GM21367 (cell line): ENCODE measurements around the gene DNER.

Experiments
- ATAC-seq: cut with Tn5 transposase; IDR thresholded peaks from one replicate; pipeline ENCODE4 v1.9.1; 2021; ENCODE audit not compliant: unreplicated experiment

DNER gene

DNA sequence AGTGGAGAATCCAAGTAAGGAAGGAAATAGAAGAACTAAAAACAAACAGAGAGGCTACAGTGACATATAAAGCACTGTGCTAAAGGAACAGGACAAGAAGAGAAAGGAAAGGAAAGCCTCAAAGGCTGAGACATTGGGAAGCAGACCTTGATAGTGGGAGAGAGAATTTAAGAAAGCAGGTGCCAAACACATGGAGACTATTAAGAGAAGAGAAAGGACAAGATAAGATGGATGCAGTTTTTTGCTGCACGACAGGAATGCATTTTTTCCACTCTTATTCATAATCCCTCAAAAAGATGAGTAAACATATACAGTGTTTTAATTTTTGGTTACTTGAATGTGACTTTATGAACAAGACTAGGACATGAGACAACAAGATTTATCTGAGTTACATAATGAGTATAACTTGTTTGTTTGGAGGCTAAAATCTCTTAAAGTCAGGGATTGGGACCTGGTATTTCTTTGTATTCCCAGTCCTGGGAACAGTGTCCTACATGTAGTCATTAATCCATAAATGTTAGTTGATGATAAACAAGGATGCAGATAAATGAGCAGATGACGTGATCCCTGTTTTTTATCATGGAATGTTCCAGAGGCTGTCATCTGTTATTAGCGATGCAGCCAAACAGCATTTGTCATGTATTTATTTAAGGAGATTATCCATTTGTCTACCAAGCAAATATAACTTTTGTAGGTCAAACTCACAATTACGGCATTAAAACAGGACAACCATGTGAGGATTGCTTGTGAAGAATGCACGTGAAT is 141.7 kb downstream of the DNER start:
- no peak for ATAC-seq

DNA sequence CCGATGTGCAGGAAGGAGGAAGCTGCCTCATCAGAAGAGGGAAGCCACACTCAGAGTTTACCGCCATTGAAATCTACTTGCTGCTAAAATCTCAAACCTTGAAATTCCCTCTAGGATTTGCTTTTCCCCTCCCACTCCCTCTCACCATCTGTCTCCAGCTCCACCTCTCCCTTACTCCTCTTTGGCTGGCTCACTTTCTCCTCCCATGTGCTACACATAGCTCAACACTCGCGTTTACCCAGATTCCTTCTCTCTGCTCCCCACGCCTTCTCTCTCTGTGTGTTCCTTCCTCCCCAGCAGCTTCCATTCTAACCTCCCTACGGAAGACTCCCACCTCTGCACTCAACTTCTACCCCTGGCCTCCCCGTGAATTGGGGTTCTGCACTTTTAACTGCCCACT is 143.1 kb downstream of the DNER start:
- no peak for ATAC-seq

DNA sequence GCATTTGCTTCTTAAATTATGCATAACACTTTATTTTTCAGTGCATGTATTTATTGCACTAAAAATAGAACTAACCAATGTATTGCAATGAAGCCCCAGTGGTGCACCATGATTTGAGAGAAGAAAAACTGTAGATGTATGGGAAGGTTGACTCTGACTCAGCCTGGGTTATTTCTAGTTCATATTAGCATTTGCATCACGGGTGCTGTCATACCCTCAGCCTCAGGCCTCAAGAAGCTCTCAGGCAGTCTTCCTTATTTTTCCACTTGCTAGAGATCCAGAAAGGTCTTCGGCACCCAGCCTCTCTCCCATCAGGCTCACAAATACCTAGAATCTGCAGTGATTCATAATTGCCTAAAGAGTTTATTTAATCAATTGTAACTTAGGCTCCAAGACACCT is 148.0 kb downstream of the DNER start:
- ATAC-seq: no peak

DNA sequence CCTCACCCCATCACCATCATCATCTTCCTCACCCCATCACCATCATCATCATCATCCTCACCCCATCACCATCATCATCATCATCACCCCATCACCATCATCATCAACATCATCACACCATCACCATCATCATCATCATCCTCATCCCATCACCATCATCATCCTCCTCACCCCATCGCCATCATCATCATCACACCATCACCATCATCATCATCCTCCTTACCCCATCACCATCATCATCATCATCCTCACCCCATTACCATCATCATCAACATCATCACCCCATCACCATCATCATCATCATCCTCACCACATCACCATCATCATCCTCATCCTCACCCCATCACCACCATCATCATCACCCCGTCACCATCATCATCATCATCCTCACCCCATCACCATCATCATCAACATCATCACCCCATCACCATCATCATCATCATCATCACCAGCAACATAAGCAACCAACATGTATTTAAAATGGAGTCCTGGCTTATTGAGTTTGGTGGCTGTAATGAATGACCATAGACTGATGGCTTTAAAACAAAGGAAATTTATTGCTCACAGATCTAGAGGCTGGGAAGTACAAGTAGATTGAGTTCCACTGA is 150.0 kb downstream of the DNER start:
- no peak for ATAC-seq

DNA sequence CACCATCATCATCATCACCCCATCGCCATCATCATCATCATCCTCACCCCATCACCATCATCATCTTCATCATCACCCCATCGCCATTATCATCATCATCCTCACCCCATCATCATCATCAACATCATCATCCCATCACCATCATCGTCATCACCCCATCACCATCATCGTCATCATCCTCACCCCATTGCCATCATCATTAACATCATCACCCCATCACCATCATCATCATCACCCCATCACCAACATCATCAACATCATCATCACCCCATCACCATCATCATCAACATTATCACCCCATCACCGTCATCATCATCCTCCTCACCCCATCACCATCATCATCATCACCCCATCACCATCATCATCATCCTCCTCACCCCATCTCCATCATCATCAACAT is 151.0 kb downstream of the DNER start:
- ATAC-seq: no peak

DNA sequence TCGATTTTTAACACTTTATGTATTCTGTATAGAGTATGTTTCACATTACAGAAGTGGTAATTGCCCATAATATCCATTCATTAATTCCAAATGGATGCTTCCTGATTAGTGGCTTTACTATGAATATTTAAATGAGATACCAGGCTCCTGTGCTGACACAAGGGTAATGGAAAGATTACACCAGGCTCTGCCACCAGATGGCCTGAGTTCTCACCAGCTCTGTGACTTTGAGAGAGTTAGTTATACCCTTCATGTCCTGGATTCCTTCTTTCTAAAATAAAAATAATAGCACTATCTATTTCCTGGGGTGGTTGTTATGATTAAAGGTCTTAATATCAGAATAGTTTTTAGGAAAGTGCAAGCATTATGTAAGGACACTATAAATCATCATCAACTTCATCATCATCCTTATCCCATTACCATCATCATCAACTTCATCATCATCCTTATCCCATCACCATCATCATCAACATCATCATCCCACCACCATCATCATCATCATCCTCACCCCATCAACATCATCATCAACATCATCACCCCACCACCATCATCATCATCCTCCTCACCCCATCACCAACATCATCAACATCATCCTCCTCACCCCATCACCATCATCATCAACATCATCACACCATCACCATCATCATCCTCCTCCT is 151.8 kb downstream of the DNER start:
- no peak for ATAC-seq

DNA sequence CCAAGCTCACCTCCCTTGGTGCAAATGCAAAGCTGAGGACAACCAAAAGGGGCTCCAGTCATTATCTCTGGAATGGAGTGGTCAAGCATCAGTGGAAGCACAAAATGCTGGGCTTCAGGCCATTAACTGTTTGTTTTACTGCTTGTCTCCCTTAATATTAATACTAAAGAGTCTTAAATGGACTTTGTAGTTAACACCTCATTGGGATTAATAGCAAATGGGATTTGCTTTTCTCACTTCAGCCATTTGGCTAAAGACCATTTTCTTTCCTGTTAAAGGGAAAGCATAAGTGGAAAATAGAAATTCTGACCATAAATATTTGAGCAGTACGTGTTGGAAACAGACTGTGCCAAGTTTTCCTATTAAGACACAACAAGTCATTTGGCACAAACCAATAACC is 154.4 kb downstream of the DNER start:
- no peak for ATAC-seq

DNA sequence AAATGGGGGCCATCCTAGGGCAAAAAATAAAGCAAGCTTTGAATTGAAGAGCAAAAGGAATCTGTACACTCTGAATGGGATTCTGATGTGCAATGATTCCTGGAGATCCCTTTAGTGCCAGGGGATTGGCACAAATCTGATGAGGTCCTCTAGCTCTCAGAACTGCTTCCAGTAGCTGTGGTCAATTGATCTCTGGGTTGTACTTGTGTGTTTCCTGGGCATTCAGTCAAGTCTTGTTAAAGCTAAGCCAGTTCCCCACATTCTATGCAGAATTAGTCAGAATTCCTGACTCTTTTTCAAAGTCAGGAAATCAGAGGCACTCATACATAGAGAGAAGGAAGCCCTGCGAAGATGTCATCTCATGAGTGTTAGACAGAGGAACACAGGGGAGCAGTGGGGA is 161.3 kb downstream of the DNER start:
- no peak for ATAC-seq

DNA sequence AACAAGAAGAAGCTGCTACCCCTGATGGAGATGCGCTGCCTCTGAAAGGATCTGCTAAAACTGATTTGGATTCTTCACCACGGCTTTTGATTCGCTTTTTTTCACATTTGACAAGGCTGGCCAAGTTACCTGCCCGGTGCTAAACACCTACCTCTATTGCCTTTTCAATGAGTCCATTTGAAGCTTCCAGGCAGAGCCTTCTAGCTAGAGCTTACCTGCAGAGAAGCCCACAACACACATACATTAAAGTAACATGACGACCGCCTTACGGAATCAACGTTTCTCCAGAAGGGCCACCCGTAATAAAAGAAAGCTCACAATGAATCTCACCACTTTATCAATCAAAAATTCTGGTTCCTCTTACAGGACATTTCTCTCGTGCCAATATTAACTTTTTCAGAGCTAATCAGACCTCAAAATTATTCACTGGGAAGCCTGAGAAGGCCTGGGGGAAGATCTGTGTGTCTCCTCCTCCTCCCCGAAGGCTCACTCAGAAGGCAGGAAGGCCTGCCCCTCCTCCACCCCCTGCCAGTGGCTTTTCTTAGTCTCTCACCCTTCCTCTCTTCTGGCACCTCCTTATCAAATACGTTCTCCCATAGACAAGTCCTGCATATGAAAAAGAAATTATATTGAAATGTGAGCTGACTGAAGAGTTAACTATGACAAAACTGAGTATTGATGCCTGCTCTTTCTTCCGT is 171.0 kb downstream of the DNER start:
- ATAC-seq: no peak

DNA sequence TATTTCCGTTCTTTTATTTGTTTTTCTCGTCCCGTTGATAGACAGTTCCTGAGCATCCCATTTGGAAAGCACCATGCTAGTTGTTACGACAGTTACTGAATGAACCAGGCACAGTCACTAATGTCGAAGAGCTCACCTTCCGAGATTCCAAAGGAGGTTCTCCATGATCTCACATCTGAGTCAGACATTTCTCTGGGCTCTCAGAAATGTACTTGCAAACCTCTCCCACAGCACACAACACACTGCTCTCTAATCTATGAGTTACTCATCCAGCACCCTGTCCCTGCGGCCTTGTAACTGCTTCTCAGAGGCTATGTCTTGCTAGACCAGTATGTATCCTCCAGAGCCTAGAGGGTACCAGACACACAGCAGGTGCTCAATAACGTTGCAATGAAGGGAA is 174.7 kb downstream of the DNER start:
- no peak for ATAC-seq

DNA sequence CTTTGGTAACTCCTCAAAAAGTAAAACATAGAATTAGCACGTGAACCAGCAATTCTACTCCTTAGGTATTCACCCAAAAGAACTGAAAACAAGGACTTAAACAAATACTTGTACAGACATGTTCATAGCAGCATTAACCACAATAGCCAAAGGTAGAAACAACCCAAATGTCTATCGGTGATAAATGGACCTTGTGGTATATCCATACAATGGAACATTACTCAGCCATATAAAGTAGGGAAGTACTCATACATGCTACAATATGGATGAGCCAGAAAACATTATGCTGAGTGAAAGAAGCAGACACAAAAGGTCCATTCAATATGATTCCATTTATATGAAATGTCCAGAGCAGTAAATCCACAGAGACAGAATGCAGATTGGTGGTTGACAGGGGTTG is 182.8 kb downstream of the DNER start:
- no peak for ATAC-seq

DNA sequence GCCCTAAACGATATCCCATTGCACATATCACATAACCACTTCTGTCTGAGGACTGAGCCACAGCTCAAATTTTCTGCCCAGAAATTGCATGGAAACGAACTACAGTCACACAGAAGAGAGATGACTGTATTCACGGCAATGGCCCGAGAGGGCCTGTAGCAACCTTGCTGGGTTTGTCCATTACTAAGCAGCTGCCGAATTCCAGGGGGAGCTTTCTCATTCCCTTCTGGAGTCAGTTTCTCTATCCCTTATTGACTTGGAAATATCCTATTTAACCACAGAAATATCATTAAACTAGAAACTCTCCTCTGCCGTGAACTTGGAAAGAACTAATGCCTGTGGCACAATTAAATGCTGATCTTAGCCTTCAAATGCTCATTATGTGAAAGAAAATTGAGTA is 183.9 kb downstream of the DNER start:
- no peak for ATAC-seq

DNA sequence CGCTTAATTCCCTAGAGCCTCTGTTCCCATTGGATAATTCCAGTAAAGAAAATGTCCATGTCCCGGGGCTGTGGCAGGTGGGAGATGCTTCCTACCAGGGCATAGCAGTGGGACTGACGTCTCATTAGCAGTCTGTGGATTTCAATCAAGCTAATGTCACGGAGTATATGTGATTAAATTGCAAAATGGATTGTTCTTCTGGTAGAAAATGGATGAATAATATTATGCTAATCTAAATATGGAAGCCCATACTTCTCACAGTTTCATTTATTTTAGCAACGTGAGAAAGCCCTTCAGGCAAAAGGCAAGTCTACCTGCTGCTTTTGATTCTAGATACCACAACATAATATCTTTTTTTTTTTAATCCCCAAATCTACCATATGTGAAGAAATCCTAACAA is 185.5 kb downstream of the DNER start:
- ATAC-seq: no peak

DNA sequence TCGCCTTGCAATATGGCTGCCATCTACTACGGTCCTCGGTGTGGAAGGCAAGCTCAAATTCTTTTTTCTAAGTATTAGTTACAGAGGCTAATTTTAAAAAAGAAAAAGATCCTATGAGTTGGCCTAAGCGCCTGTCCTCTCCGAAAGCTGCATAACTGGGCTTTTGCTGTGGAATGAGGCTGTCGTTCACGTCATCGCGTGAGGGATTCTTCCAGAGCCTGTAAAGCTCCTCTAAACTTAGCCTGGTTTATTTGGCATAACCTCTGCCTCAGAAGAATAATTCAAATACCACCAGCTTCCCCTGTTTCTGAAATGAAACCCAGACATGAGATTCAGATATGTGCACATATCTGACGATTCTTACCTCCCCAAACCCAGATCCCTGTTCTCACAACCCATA is 187.4 kb downstream of the DNER start:
- no peak for ATAC-seq

DNA sequence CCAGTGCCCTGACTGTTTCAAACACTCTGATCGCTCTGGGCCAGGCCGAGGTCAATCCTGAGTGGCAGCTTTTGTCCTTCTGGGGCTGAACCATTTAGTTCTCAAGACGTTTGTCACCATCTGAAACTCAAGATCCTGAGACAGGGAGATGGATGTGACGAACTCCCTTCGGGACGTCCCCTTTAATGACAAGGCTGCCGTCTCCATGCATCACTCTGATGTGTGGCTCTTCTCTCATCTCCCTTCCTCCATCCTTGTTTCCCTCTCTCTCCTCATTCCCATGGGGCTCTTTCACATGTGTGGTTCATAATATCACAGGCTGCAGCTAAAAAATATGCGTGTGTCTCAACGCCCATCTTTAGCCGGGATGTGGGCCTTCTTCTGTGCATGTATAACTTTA is 189.6 kb downstream of the DNER start:
- ATAC-seq: no peak

DNA sequence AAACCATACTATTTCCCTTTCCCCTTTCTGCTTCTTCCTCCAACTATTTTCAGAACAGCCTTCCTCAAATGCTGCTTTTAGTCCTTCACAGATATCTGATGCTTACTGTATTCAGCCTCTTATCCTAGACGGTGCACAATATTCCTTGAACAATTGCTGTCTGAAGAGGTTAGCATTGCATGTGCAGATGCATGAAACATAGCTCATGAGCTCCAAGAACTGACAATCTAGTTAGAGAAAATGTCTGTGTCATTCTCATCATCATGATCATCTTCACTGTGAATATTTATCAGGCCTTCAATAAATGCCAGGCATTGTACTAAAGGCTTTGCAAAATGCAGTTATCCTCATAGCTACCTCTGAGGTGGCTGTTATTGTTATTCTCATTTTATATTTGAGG is 190.7 kb downstream of the DNER start:
- no peak for ATAC-seq

DNA sequence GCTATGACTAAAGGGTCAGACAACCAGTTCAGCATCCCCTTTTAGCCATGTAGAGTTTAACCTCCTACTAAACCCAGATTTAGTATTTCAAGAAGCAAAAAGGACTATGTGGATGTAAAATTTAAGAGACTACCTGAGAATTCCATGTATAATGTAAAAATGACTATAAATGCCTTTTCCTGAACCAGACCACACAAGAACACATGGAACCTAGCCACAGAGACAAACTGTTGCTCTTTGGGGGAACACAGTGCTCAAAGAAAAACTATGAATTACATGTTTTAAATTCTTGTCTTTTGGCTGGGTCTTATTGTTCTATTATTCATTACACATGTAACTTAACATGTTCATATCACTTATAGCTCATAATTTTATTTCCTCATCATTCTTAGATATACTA is 192.8 kb downstream of the DNER start:
- ATAC-seq: no peak

DNA sequence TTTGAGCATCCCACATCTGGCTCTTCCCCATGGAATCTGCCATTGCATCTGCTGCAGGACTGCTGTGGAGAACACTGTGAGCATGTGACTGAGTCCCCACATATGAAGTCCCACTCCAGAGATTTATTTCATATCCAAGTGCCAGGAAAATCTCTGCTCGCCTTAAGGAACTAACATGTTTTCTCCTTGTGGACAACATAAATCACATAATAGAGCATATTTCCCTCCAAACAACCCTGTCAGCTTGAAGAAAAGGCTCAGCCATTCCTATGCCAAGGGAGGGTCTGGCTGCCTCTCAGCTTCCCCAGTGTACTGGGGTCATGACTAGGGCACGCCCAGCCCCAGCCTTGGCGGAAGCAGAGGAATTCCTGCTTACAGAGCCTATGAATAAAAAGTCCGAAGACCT is 193.7 kb downstream of the DNER start:
- ATAC-seq: no peak

DNA sequence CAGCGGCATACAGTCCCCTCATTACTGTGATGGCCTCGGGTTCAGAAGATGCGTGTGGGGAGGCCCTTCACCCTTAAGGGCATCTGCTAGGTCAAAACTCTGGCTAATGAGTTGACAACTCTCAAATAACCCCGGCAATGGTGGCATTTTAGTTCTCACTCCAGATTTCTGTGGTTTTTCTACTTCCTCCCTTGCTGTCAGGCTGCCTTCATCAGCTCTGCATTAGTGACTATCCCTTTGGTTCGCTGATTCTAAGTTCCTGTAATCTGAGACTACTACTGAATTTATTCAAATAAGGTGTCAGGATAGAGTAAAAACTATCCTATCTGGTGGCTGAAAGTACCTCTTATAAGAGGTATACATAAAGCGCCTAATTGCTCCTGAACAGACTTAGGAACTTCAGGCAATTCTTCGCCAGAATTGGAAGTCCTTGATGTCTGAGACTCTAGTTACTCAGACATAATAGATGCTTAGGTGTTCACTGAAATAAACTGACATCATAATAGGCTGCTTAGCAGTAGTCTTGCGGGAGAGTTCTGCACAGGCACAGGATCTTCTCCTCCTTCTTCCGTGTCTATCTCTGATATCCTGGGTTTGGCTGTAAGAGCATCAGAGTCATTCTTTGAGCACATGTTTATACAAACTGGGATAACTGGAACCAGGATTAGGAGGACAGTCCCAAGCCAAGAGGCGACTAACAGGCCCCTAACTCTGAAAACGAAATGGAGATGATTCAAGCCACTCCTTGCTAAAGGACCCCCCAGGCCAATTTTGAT is 194.5 kb downstream of the DNER start:
- ATAC-seq: peak; percentile 63

DNA sequence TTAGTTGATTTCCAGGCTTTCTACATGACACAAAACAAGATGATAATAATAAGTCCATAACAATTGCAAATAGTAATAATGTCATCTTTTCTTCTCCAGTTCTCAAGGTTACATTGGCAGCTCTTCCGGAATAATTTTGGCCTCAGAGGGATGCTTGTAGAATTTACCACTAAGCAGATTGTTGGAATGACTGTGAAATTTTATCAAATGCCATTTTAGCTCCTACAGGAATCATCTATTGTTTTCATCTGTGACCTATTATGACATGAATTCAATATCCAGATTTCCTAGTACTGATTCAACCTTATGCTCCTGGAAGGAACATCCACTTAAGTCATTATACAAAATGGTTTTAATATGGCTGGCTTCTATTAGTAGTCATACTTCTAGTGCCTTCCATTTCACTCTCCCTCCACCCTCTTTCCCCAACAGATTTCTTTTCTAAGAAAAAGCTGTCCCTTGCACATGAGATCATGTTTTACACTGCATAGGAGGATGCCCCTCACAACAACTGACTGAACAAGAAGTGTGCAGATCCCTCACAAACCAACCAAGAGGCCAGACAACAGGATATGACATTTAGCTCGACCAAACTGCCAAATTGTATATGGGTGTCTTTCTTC is 200.0 kb downstream of the DNER start:
- ATAC-seq: no peak

DNA sequence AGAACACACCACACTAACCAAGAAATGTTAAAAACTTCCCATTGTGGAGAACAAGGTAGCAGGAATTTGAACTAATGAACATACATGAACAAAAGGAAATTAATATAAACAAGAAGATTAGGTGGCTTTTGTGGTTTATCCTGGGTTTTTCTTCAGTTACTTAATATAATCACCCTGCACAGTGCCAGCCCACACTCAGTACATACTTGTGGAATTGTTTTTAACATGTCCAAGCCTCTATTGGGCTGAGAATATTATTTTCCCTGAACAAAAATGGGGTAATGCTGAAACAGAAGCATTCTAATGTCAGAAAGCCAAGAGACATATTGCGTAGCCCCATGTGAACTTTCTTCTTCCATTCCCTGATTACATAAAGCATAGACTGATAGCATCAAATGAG is 202.8 kb downstream of the DNER start:
- ATAC-seq: no peak
